CD4-positive, alpha-beta T cell treated with Interleukin-21 for 1 hour (primary cell): ENCODE measurements around the gene DNAH9.

ENCODE experiments used
- DNase-seq: peaks from one replicate; pipeline ENCODE4 v3.0.0-alpha.2; 2020

DNAH9 gene

DNA sequence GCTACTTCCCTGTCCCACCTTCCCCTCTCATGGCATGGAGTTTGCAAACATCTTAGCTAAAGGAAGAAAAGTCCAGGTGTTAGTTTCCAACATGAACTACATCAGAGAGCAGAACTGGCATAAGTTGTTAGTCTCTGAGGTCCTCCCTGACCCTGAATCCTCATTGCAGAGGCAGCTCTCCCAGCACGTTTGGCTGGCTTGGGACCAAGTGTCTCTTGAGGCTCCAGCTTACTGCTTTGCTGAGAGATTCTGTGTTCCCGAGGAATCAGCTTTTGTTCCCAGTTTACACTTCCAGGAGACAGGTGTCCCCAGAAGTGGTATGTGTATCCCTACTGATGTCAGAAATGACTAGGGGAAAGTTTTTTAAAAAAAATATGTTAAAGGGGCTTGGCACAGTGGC lies 14.7 kb downstream of the DNAH9 start:
- DNase-seq = no peak

DNA sequence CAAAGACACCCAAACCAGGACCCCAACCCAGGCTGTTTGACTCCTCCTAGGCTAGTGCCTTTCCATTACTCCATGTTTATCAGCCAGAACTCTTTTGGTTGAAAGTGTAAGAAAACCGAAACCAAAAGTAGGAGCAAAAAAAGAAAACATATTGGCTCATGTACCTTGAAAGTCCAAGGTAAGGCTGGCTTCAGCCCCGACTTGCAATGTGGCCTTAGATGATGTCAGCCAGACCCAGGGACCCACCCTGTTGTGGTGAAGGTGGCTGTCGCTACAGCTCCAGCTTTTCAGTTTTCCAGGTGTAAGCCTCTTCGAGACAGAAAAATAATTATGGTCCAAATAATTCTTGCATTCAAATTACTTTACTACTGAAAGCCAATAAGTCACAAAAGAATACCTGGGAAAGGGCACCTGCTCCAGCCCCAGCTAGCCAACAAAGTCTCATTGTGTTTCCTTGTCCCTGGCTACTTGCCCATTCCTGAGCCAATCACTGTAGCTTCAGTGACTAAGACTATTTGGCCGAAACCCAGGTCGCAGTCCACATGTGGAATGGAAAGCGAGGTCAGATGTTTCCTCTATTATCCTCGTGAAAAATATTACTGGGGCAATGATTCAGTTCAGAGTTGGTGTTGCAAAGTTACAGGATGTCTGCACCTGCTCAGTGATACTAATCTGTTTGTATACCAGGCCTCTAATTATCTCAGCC lies 20.7 kb downstream of the DNAH9 start:
- DNase-seq = no peak

DNA sequence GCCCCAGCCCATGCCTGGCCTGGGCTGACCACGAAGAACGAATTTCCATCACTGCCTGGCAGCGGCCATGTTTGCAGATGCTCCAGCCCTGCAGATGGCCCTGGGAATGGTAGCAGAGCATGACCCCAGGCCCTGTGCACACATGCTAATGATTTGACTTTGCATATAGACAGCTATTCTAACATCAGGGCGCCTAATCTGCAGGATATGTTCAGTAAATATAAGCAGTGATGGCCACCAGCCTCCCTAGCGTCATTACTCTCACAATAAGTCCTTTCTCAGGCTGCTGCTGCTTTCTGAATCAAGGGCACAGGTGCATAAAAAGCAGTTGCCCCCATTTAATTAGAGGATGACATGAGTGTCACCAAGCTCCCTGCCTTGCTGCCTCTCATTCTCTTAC lies 24.2 kb downstream of the DNAH9 start:
- no peak for DNase-seq

DNA sequence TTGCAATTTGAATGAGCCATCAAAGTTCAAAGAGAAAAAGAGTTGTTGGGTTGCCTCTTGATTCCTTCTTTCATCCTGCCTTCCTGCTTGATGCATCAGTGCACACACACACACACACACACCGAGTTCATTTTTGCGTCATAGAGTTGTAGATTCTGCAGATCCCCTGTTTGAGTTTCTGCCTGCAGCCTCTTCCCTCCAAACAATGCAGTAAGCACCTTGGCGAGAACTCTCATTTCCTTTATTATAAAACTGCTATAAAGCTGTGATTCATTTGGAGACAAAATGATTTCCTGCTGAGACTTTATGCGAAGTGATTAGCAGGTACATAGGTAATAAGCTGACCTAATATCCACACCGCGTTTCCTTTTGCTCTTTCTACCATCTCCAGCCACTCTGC lies 26.7 kb downstream of the DNAH9 start:
- DNase-seq = no peak

DNA sequence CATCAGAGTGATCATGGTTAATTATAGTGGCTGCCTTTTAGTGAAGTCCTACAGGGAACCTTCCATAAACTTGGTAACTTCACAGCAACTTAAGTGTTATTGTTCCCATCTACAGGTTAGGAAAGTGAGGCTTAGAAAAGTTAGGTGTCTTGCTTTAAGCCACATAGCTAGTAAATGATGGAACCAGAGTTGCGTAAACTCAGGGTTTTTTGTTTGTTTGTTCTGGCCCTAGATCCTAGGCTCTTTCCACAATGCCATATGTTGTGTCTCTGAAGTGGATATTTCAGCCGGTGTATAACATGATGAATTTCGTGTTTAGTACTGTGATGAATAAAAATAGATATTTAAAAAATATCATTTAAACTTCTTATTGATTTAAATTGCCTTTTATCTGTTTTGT lies 27.6 kb downstream of the DNAH9 start:
- DNase-seq = no peak

DNA sequence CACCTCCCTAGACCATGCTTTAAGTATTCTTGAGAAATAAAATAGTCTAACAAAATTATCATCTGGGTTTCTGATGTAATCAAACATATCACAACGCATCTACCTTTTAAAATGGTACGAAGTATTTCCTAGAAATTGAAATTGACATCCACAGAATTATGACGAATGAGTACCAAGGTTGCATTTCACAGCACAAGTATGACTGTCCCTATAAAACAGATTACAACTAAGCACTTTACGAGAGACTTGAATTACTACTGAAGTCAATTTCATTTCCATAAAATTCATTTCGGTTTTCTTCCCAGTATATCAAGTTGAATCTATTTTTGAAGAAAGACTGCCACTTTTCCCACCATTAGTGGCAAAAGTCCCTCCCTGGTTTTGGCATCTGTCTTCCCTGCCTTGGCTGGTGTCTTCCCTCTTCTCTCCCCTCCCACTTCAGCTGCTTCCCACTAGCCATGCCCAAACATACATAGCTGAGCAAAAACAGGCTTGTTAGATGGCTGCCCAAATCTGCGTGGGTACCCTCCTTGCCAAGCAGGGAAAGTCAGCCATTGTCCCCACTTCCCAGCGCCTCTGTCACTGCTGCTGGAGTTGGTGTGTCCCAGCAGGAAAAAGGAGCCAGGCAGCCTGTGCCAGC lies 29.2 kb downstream of the DNAH9 start:
- no peak for DNase-seq

DNA sequence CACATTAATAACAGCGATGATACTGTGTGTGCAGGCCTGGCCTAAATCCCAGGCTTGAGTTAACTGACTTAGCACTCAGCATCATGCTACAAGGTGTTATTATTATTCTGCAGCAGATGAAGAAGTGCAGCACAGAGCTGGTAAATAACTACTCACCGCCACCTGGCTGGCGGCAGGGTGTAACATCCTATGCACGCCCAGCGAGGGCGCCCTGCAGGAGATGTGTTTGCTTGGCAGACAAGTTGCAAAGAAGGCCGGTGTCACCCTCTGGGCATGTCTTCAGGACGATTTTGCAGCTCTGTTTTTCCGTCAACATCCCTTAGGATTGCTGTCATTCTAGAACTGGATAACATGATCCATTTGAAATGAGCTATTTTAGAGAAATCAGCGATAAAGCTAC lies 30.1 kb downstream of the DNAH9 start:
- no peak for DNase-seq

DNA sequence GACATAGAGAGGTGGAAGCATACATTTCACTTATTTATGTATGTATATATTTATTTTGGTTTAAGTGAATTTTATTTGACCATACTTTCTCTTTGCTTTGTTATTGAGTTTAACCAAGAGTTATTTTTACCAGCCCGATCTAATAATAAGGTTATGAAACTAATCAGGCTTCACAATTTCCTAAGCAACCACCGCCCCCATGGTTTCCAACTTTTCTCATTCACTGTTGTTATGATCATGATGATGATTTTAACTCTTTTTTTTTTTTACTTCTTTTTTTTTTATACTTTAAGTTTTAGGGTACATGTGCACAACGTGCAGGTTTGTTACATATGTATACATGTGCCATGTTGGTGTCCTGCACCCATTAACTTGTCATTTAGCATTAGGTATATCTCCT lies 30.6 kb downstream of the DNAH9 start:
- DNase-seq = no peak

DNA sequence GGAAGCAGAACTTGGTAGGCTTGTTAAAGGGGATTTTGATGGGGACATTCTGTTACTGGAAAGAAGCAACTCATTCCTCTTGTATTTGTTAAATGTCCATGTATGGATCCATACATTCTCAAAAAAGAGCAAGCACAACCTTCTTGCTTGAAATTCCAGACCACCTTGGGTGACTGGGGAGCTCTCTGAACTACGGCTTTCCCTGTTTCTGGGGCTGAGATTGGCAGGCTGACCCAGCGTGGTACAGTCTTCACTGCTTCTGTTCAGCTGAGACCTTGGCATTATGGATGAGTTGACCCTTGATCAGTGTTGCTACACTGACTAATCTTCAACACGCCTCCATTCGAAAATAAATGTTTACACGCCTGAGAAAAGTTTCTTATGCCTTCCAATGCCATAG lies 38.5 kb downstream of the DNAH9 start:
- no peak for DNase-seq

DNA sequence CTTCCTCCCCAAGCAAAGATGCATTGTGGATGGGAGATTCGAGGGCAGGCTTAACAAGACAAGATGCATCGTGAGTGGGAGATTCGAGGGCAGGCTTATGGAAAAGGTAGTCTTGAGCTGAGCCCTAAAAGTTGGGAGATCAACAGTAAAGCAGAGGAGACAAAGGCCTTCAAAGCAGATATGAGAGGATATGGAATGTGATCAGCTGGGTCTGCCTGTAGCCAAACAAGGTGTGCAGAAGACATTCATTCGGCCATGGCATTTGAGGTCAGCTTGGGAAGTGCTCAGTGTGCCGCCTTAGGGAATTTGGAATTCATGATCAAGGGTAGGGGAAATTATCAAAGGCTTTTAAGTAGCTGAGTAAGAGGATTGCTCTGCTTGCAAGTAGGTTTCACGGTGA lies 39.5 kb downstream of the DNAH9 start:
- no peak for DNase-seq

DNA sequence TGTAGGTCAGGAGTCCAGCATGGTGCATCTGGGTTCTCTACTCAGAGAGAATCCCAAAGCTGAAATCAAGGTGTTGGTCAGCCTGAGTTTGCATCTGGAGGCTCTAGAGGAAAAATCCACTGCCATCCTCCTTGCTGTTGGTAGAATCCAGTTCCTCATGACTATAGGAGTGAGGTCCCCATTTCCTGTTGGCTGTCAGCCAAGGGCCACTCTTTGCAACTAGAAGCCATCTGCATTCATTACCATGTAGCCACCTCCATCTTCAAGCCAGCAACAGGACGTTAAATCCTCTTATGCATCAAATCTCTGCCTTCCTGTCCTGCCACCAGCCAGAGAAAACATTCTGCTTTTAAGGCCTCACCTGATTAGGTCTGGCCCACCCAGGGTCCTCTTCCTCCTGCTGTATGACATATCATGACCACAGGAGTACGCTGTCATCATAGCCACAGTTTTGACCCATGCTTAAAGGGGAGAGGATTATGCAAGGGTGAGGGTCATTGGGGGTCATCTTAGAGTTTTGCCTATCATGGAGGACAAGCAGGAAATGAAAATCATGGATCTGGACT lies 40.5 kb downstream of the DNAH9 start:
- DNase-seq = no peak

DNA sequence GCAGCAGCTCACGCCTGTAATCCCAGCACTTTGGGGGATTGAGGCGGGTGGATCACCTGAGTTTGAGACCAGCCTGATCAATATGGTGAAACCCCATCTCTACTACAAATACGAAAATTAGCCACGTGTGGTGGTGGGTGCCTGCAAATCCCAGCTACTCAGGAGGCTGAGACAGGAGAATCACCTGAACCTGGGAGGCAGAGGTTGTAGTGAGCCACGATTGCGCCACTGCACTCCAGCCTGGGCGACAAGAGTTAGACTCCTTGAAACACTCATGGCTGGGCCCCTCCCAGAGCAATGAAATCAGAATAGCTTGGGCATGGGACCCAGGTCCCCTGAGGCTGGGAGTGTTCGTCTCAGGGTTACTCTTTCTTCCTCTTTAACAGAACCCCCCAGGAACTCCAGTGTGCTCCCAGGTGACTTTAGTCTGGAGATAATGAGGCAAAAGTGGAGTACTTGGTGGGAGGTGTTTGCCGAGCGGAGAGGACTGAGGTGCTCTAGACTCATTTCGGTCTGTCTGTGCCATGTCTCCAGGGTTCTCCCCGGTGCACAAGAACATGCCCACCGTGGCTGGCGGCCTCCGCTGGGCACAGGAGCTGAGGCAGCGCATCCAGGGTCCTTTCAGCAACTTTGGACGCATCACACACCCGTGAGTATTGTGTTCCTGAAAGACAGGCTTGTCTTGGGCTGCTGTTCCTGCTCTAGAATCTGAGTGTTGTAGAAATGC lies 41.6 kb downstream of the DNAH9 start:
- DNase-seq = no peak

DNA sequence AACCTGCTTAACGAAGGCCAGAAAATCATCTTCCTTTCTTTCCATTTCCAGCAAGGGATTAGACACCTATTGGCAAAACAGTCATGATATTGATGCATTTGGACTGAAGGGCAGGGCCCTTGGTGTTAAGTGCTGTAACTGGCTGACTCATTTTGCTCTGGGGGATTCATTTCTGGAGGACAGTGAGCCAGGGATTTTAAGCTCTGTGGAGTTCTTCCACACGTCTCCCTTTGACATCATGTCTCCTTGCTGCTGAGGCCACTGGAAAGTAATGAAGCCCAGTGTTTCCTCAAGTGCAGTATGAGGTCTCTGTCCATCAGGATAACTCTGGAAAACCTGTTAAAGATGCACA lies 42.2 kb downstream of the DNAH9 start:
- no peak for DNase-seq

DNA sequence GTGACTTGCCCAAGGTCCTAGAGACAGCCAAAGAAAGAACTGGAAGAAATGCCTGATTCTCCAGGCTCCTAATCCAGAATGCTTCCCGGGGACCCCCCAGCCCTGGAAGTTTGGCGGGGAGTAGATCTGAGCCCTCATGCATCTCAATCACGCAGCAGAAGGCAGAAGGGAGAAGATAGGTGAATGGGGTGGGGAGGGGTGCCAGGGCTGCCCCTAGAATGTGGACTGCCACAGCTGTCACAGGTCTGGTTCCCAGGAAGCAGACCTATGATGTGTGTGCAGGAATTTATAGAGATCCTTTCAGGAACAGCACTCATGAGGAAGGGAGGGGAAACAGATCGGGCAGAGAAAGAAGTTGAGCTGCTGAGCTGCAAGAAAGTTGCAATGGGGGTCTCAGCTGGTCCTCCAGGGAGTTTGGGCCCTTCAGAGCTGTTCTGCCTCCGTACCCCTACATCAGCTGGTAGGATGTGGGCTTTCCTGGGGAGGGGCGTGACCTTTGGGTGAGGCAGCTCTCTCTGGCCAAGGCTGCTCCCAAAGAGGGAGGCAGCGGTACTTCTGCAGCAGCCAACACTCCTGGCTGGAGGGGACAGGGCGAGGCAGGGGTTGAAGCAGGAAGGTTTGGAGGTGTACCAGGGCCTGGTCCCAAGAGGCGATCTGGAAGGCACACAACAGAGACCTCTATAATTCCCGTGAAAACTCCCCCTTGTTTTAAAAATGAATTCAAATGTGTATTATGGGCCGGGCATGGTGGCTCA lies 43.4 kb downstream of the DNAH9 start:
- no peak for DNase-seq

DNA sequence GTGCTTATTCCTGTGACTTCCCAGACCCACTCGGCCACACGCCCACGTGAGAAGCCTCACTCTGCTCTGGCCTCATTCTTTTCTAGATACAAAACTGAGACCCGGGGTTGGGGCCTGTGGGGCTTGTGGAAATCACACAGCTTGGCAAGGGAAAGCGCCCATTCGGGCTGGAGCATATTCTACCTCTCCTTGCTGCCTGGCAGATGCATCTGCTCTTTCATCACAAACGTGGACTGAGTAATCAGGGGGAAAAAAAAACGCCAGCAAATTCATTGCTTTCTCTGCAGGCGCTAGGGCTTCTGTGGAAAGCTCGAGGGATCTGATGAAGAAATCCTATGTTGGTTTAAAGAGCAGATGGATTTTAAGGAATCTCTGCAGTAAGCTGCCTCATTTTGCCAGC lies 44.4 kb downstream of the DNAH9 start:
- DNase-seq = no peak

DNA sequence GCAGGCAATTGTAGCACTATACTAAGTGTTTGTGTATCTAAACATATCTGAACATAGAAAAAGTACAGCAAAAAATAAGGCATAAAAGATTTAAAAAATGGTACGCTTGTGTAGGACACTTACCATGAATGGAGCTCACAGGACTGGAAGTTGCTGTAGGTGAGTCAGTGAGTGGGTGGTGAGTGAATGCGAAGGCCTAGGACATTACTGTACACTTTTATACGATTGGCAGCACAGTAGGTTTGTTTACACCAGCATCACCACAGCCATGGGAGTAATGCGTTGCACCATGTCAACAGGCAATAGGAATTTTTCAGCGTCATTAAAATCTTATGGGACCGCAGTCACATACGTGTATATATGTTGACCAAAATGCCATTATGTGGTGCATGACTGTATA lies 45.6 kb downstream of the DNAH9 start:
- no peak for DNase-seq

DNA sequence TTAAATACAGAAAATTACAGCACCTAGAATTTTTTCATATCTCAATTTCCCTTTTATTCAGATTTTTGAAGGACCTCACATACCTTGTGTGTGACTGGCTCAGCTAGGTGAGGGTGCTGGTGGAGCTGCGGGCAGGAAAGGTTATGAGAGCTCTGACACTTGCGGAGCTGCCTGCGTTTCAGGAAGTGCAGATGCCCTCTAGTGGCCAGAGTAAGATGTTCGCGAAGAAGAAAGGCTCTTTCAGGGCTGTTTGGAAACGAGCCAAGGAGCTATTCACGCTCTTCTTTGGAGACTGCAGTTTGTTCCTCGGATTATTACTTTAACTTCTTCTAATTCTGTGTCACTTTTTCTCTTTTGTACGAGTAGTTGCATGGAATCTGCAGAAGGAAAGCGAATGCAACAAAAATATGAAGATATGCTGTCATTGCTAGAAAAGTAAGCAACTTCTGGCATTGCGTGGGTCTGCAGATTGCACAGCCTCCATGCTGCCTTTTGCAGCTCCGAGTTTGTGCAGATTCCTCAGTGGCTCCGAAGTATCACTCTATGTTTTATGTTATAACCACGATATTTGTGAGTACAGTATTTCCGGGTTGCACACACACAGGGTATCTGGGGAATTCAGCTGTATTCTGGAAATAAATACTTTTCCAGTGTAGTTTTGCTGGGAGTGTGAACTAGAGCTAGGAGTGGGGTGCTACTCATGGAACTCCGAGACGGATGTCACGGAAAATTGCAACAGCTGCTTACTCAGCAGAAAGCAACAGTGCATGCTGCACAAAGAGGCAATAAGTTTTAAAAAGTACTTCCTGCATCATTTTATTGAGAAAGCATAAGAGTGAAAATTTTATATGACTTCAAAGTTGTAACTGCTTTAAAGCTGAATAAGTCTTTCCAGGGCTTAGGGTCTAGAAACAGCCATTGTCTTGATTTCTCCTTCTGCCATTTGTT lies 46.3 kb downstream of the DNAH9 start:
- peak; percentile 26 for DNase-seq

DNA sequence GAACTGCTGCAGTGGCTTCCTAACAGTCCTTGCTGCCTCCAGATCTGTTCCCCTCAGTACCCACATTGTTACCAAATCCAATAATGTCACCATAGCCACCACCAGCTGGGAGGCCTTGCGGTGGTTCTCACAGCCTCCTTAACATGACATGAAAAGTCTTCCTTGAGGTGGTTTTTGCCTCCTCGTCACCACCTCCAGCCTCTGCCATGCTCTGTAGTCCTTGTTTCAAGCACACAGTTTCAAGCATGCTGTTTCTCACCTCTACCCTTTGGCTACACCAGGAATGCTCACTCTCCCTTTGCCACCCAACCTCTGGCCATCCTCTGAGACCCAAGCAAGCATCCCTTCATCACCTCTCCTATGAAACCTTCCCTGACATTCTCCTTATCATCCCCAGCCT lies 47.2 kb downstream of the DNAH9 start:
- no peak for DNase-seq

DNA sequence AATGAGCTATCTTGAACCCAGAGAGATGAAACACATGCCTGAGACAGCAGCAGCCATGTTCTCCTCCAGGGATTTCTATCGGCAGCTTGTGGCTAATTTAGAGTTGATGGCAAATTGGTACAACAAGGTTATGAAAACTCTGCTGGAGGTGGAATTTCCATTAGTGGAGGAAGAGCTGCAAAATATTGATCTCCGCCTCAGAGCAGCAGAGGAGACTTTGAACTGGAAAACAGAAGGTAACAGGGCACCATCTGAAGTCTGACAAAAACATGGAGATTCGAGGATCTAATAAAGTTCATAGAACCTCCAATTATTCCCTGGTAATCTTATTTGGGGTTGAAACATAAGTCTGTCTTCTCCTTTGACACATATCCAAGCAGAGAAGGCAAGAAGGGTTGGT lies 52.8 kb downstream of the DNAH9 start:
- DNase-seq = no peak

DNA sequence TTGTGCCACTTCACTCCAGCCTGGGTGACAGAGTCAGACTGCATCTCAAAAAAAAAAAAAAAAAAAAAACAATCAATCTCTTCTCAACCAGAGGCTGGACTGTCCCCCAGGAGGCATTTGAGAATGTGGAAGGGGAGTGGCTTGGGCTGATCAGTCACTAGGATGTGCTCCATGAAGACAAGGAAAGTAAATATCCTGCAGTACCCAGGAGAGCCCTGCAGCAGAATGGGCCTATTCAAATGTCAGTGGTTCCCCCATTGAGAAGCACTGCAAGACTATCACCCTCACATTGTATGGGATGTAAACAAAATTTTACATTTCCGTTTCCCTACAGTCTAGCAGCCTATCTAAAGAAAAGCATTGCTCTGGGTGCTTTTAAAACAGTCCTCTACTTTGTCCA lies 70.3 kb downstream of the DNAH9 start:
- DNase-seq = no peak

DNA sequence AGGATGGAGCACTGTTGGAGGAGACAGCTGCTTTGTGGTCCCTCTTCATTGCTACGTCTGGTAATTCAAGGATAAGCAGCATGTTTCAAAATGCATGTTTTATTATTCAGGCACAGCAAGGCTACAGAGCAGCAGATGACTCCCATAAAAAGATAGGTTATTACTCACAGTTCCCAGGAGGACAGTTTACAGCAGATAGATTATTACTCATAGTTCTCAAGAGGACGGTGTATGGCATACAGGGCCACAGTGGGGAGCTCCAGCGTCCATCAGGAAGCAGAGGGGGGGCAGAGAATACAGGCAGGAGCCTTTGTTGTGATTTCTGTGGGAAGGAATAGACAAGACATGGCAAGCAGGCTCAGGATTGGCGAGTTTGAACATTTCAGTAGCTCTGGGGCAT lies 72.9 kb downstream of the DNAH9 start:
- DNase-seq = no peak

DNA sequence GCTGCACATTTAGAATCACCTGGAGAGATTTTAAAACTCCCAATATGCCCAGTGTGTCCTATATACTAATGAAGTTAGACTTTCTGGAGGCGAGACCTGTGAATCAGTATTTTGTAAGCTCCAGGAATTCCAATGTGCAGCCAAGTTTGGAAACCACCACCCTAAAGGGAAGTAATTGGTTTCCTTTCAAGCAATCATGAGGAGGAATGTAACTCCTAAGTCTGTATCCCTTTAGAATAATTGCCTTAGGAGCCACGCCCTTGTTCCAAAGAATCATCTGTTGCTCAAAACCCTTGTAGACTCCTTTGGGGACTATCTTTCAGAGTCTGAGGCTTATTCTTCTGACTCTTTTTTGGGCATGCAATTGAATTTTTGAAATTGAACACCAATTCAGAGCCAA lies 84.4 kb downstream of the DNAH9 start:
- no peak for DNase-seq
